Measurements from ENCODE around the gene EXOG. TPM values are rescaled to one million over a fixed set of nuclear protein-coding genes. Genes with fewer than 3 reads are reported as not detected.

Gene EXOG
- total and polyA plus RNA-seq, 11 donors, result 18.3 to 35.9 (median 25.0) TPM

DNA sequence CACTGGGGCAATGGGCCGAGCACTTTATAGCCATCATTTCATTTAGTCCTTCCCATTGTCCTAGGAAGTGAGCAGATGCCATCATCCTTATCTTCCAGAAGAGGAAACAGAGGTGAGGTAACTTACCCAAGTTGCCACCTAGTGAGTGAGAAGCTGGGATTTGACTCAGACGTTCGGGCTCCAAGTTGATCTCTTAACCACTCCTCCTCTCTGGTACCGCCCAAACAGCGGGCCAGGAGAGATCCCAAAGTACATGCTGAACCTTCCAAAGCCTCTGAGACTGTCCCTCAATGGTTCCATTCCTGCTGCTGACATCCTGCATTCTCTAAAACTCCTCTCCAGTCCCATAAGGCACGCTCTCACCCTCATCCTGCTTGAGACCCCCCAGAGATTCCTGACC, 56.2 kb downstream of the EXOG start:
- Histone ChIP-seq H3K36me3 (peaks cover 0 to 67% (median 18%) of the 10 kb centered on the region in 9 donors), H3K4me1 (peaks cover 0 to 20% (median 8%) of the 10 kb centered on the region in 12 donors), H3K4me3 (no peak overlapping the region), H3K9me3 (peaks cover 0 to 3% (median 0%) of the 10 kb centered on the region in 12 donors), H3K27ac (no peak overlapping the region), H3K27me3 (no peaks in the 10 kb centered on the region)
- ATAC-seq (no peak), DNase-seq (peak in 1 of 5 donors; percentile 4)
- TF ChIP-seq CTCF (IDR thresholded peaks at IDR 0.05) (no peak), POLR2A (IDR thresholded peaks at IDR 0.05) (no peak)
- intact Hi-C loops (cut with DNase I), result no loop called here
- WGBS, 4 donors, result 73 to 79% (median 77%) methylated on average over 6 of the region's 6 CpGs

- intact Hi-C loops (cut with DNase I), result no loop called here
- no peak overlapping the region for H3K4me3 ChIP-seq
- no peak for TF ChIP-seq CTCF (IDR thresholded peaks at IDR 0.05)
- TF ChIP-seq POLR2A (IDR thresholded peaks at IDR 0.05), result no peak
- ATAC-seq, result no peak
- WGBS, 4 donors, result 86 to 92% (median 88%) methylated on average over 2 of the region's 2 CpGs
- no peak for DNase-seq
- no peaks in the 10 kb centered on the region for H3K27me3 ChIP-seq
- H3K36me3 ChIP-seq, result peaks cover 0 to 74% (median 18%) of the 10 kb centered on the region in 9 donors
- peaks cover 0 to 17% (median 8%) of the 10 kb centered on the region in 12 donors for H3K4me1 ChIP-seq
- no peak overlapping the region for H3K27ac ChIP-seq
- peaks cover 0 to 3% (median 0%) of the 10 kb centered on the region in 12 donors for H3K9me3 ChIP-seq
These were observed 56.9 kb downstream of the EXOG start for GRCh38 chr3:38553071-38553470.

DNA sequence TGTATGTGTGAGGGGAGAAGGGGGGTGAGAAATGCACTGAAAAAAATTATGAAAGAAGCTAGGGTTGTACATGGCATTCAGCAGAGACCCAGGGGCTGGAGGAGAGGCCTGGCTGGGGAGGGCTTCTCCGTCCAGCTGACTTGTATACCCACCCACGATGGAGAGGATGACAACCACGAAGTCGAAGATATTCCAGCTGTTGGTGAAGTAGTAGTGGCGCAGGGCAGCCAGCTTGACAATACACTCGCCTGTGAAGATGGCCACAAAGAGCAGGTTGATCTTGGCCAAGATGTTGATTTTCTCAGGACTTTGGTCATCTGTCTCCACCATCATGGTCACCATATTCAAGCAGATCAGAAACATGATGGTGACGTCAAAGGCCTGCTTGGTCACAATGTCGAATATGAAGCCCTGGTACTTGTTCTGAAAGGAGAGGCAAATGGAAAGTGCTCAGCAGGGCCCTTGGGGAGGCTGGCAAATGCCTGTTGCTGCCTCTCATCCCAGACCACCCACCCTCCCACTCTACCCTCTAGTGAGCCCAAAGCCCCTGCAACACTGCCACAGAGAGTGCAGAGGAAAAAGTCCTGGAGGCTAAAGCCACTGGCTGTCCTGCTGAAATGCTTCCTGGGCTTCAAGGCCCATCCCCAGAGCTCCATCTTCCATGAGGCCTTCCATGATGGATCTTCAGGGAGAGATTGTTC, 58.1 kb downstream of the EXOG start:
- peak in 1 of 5 donors; percentile 0 for DNase-seq
- ATAC-seq, result no peak
- Histone ChIP-seq H3K27ac (no peak overlapping the region), H3K36me3 (peaks cover 0 to 87% (median 18%) of the 10 kb centered on the region in 9 donors), H3K4me3 (no peak overlapping the region), H3K9me3 (peaks cover 0 to 3% (median 0%) of the 10 kb centered on the region in 12 donors), H3K4me1 (peaks cover 0 to 5% (median 0%) of the 10 kb centered on the region in 12 donors), H3K27me3 (no peaks in the 10 kb centered on the region)
- TF ChIP-seq CTCF (IDR thresholded peaks at IDR 0.05), result no peak
- TF ChIP-seq POLR2A (IDR thresholded peaks at IDR 0.05), result no peak
- 85 to 90% (median 88%) methylated on average over 8 of the region's 8 CpGs for WGBS, 4 donors
- intact Hi-C loops (cut with DNase I), result no loop called here

DNA sequence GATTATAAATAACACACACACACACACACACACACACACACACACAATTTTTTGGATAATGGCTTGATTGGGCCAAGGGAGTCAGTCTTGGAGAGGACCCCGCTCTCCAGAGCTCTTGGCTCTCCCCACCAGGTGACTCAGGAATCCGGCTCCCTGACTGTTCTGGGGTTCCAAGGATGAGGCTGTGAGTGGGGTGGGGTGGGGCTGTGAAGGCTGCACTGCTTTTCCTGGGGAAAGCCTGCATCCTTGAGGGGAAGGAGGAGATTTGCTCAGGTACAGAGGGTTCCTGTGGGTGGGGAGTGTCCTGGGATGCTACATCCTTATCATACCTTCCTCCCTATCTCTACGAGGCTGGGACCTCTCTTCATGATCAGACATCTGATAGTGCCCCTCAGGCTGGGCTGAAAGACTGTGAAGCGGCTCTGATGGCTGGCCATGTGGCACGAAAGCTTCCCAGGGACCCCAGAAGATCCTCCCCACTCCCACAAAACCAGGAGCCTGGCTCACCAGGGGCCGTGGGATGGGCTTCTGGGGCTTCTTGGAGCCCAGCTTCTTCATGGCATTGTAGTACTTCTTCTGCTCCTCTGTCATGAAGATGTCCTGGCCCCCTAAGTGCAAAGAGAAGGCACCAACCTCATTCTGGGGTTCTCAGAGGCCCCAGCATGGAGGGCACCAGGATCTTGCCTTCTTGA, 59.2 kb downstream of the EXOG start:
- WGBS, 4 donors, result 83 to 87% (median 85%) methylated on average over 6 of the region's 6 CpGs
- no peak overlapping the region for H3K4me3 ChIP-seq
- no peaks in the 10 kb centered on the region for H3K4me1 ChIP-seq
- TF ChIP-seq POLR2A (IDR thresholded peaks at IDR 0.05), result no peak
- TF ChIP-seq CTCF (IDR thresholded peaks at IDR 0.05), result no peak
- intact Hi-C loops (cut with DNase I), result no loop called here
- ATAC-seq (no peak), DNase-seq (peak in 1 of 5 donors; percentile 1)
- H3K36me3 ChIP-seq, result peaks cover 0 to 88% (median 18%) of the 10 kb centered on the region in 9 donors
- no peaks in the 10 kb centered on the region for H3K27me3 ChIP-seq
- no peak overlapping the region for H3K27ac ChIP-seq
- peaks cover 0 to 3% (median 0%) of the 10 kb centered on the region in 12 donors for H3K9me3 ChIP-seq
